Measurements from ENCODE around the gene BSX.

DNA sequence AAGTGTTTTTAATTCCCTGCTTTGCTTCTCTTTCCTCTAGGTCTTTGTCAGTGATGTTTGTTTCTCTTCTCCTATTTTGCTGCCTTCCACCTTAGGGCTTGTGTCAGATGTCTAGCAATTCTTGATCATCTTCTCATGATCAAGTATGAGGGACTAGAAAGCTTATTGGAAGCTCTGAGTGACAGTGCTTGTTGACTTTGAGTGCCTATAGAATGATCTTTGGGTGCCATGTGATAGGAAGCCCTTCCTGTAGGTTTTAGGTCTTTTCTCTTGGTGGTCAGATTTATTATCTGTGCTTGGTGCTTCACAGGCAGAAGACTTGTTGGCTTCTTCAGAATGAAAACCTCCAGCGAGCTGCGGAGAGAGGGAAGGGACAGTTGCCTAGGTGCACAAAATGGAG, 43.1 kb downstream of the BSX start:
- TF ChIP-seq CTCF (IDR thresholded peaks at IDR 0.05; ENCODE audit: poor library complexity) (no peak), EZH2 (IDR thresholded peaks at IDR 0.05; ENCODE audit: borderline replicate concordance) (no peak)

Measured in hepatocyte (in vitro differentiated cells).